ENCODE measurements around the gene TBC1D10B.

TBC1D10B gene

GRCh38 chr16:30395155-30395991 is 25.1 kb upstream of the TBC1D10B start, which contains the start of gene ZNF48 (continued):
- TF ChIP-seq PRDM1 (tag by site-specific recombination; IDR thresholded peaks at IDR 0.05) (no peak), ZNF248 (tag by site-specific recombination; IDR thresholded peaks at IDR 0.05) (no peak), RBAK (tag by site-specific recombination; IDR thresholded peaks at IDR 0.05) (no peak), ZNF266 (tag by site-specific recombination; IDR thresholded peaks at IDR 0.05; ENCODE audit: low read depth) (no peak), ZNF138 (tag by site-specific recombination; IDR thresholded peaks at IDR 0.05; ENCODE audit: borderline replicate concordance) (no peak), ZNF785 (tag by site-specific recombination; IDR thresholded peaks at IDR 0.05) (peak; percentile 81; the same call in 1 of the 2 replicates), ZSCAN30 (tag by site-specific recombination; IDR thresholded peaks at IDR 0.05) (peak; percentile 92), ZNF596 (tag by site-specific recombination; IDR thresholded peaks at IDR 0.05) (peak; percentile 55; the same call in 1 of the 2 replicates), ZNF311 (tag by site-specific recombination; IDR thresholded peaks at IDR 0.05; ENCODE audit: borderline replicate concordance) (no peak), ZNF791 (tag by site-specific recombination; IDR thresholded peaks at IDR 0.05) (no peak), KLF17 (tag by site-specific recombination; IDR thresholded peaks at IDR 0.05) (peak; percentile 94), ELK4 (IDR thresholded peaks at IDR 0.05; ENCODE audit: borderline replicate concordance, low read depth, low read length) (peak; percentile 71; the same call in 1 of the 2 replicates), ZNF792 (tag by site-specific recombination; IDR thresholded peaks at IDR 0.05) (peak; percentile 72; the same call in 1 of the 2 replicates), ZBTB49 (tag by site-specific recombination; IDR thresholded peaks at IDR 0.05; ENCODE audit: low read depth) (no peak), ZNF155 (tag by site-specific recombination; IDR thresholded peaks at IDR 0.05) (no peak), ZBTB17 (tag by site-specific recombination; IDR thresholded peaks at IDR 0.05) (no peak), ZNF585B (tag by site-specific recombination; IDR thresholded peaks at IDR 0.05) (no peak), ZFP69B (tag by site-specific recombination; IDR thresholded peaks at IDR 0.05) (peak; percentile 69), PBX3 (CRISPR knock-in tag; IDR thresholded peaks at IDR 0.05) (peak; percentile 78), YY2 (tag by site-specific recombination; IDR thresholded peaks at IDR 0.05) (peak; percentile 71), ZNF530 (tag by site-specific recombination; IDR thresholded peaks at IDR 0.05; ENCODE audit: low read depth) (no peak), ZNF324 (tag by site-specific recombination; IDR thresholded peaks at IDR 0.05) (peak; percentile 65; the same call in 1 of the 2 replicates), ZNF146 (tag by site-specific recombination; IDR thresholded peaks at IDR 0.05) (peak; percentile 9; the same call in 1 of the 2 replicates), ZNF548 (tag by site-specific recombination; IDR thresholded peaks at IDR 0.05) (no peak), ZNF202 (tag by site-specific recombination; IDR thresholded peaks at IDR 0.05; ENCODE audit: borderline replicate concordance) (no peak), ZNF830 (tag by site-specific recombination; IDR thresholded peaks at IDR 0.05; ENCODE audit: low read depth) (no peak), GLIS2 (tag by site-specific recombination; IDR thresholded peaks at IDR 0.05) (peak; percentile 74), ZXDB (tag by site-specific recombination; IDR thresholded peaks at IDR 0.05) (peak; percentile 92), ZBTB11 (tag by site-specific recombination; conservative IDR thresholded peaks at IDR 0.05; ENCODE audit: low read depth) (peak; percentile 89), ZBTB21 (tag by site-specific recombination; IDR thresholded peaks at IDR 0.05) (no peak), ZNF157 (tag by site-specific recombination; IDR thresholded peaks at IDR 0.05) (no peak), GFI1B (tag by site-specific recombination; IDR thresholded peaks at IDR 0.05) (no peak)
